Activated T-cell treated with anti-CD3 and anti-CD28 coated beads, Interleukin-2, amount 50 U/mL, for 48 hours (primary cell): Measurements from ENCODE around the gene COPS2.
"Not testable (repeated sequence)": the region's sequence is repeated elsewhere in the genome, so short reads cannot be mapped to it uniquely, and the experiment has no call there.

Experiments
- DNase-seq, 2 experiments: peaks; one replicate each; pipeline ENCODE4 v3.0.0-alpha.2; 2020

The COPS2 gene

DNA sequence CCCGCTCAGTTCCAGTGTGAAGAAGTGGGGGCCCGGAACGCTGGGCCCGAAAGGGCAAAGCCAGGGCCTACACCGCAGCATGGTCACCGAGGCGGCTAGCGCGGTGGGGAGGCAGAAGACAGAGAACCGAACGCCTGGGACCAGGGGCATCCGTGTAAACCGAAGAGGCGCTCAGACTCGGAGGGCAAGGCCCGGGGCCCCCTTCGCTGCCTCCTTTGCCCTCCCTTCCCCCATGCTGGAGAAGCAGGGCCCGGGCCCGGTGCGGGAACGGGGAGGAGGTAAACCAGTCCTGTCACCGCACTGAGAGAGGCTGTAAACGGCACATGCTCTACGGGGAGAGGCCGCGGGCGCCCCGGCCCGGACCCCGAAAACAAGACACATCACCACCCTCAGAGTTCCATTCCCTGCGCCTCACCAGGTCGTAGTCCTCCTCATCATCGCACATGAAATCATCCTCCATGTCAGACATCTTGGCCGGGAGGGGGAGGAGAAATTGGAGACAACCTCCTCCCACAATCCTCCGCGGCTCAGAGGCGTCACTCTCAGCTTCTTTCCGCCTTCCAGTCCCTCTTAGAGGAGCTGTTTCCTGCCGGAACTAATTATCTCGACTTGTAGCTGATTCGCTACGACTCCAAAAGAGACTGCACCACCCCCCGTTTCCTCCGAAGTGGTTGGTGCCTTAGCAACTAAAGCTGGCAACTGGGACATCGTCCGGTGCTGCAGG is at the start of gene COPS2:
Gene COPS2 (minus strand): TSS at position 490 of the 724 bp plus-strand sequence. CDS start 21 bp downstream, at position 469.
- peak; percentile 94 for DNase-seq

DNA sequence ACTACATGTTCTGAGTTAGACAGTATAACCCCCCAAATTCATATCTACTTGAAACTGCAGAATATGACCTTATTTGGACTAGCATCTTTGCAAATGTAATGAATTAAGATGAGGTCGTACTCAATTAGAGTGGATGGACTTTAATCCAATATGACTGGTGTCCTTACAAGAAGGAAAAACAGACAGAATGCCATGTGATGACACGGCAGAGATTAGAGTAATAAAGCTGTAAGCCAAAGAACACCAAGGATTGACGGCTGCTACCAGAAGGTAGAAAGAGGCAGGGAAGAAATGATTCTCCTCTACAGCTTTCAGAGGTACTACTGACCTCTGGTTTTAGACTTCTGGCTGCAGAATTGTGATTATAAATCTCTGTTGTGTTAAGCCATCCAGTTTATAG is 44.9 kb upstream of the COPS2 start:
- no peak for DNase-seq

DNA sequence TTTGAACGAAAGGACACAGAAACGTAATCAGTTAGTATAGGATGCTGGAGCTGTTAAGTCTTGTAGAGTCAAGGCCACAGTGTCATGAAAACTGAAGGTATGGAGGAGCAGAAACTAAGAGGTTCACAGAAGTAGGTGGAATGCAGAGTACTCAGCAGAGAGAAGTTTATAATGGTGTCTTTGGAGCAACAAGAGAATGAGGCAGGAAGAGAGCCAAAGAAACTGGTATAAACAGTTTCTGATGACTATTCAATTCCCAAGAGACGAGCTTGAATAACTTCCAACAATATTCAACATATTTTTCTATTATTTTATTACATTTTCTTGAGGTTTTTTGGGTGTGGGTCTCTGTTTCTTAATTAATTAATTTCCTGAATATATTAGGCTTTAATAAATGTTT is 44.3 kb upstream of the COPS2 start:
- DNase-seq, result no peak

DNA sequence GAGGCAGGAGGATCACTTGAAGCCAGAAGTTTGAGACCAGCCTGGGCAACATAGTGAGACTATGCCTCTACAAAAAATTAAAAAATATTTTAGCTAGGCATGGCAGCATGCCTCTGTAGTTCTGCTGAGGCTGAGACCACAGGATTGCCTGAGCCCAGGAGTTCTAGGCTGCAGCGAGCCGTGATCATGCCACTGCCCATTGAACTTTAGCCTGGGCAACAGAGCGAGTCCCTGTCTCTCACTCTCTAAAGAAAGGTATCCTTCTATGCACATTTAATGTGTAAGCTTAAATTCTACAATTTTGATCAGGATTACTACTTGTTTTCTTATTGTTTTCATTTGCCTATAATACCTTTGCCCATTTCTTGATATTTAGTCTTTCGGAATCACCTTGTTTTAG is 41.5 kb upstream of the COPS2 start:
- DNase-seq, result no peak

DNA sequence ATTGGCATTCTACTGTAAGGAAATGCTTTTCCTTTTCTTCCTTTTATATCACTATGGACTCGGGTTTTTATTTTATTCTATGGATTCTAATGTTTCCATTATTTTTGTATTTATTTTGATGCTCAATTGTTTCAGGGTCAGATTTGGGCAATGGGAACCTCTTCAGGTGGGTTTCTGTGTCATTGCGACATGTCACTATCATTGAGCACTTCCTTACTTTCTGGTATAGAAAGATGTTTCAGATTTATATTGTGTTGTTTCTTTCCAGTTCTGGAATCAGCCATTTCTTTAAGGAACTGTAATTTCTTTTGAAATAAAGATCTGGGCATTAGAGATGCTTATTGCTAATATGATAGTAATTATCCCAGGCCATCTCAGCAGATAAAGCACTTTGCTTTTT is 36.5 kb upstream of the COPS2 start:
- DNase-seq, result no peak

DNA sequence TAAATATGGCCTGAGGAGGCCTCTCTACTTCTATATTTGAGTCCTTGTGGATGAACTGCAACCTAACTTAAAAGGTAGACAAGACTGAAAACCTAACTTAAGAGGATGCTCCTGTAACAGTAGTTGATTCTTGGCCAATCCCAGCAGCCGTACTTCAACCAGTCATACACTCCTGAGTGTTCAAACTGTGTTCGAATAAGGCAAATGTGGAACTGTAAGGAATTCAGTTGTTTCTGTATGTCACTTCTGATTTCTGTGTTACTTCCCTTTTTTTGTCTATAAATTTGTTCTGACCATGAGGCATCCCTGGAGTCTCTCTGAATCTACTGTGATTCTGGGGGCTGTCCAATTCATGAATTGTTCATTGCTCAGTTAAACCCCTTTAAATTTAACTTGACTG is 35.2 kb upstream of the COPS2 start:
- no peak for DNase-seq

DNA sequence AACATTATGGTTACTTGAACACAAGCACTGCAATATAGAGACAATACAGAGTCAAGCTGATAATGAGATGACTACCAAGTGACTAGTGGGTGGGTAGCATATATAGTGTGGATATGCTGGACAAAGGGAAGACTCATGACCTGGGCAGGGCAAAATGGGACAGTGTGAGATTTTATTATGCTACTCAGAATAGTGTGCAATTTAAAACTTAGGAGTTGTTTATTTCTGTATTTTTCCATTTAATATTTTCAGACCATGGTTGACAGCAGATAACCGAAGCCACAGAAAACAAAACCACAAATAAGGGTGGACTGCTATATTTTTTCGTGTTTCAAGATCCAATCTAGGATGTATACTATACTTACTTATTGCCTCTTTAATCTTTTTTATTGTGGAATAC is 34.2 kb upstream of the COPS2 start:
- DNase-seq, result no peak

DNA sequence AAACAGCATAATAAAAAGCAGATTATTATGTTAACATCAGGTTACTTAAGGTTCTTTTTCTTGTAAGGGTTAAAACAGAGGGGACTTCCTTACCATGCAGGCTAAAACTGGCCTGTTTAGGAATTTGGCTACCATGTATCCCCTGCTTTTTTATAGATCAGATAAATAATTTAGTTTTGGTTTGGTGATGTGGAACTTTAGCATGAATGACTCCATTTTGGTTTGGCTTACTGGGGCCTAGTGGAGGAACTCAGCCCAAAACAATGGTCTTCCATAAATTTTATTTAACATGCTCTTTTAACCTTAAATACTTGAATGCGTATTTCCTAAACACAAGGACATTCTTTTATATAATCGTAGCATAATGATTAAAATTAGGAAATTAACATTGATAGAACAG is 33.5 kb upstream of the COPS2 start:
- no peak for DNase-seq

DNA sequence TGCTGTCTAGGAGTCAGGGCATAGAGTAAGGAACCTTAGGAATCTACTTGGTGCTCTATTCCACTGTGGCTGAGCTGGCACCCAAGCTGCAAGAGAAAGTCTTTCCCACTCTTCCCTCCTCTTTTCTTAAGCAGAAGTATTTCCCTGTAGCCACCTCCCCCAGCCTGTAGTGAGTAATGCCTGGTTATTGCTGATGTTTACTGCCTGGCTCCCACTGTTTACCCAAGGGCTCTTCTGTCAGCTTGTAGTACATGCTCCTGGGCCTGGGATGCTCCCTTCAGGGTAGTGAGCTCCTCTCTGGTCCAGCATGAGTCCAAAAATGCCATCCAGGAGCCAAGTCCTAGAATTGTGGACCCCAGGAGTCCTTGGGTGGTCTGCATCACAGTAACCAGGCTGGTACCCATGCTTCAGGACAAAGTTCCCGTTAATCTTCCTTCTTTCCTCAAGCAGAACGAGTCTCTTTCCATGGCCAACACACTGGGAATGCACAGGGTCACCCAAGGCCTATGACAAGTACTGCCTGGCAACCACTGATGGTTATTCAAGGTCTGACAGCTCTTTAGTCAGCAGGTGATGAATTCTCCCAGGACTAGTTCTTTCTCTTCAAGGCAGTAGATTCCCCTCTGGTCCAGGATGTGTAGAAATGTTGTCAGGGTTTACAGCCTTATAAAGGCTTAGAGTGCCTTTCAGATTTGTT is 32.3 kb upstream of the COPS2 start:
- DNase-seq, result no peak

DNA sequence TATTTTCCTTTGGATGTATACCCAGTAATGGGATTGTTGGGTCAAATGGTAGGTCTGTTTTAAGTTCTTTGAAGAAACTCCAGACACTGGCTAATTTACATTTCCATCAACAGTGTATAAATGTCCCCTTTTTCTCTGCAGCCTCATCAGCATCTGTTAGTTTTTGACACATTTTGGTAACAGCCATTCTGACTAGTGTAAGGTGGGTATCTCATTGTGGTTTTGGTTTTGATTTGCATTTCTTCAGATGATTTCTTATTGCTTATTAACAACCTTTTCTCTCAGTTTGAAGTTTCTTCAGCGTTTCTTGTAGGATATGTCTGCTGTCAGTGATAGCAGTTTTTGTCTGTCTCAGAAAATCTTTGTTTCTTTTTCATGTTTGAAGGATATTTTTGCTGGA is 30.1 kb upstream of the COPS2 start:
- DNase-seq, result no peak

DNA sequence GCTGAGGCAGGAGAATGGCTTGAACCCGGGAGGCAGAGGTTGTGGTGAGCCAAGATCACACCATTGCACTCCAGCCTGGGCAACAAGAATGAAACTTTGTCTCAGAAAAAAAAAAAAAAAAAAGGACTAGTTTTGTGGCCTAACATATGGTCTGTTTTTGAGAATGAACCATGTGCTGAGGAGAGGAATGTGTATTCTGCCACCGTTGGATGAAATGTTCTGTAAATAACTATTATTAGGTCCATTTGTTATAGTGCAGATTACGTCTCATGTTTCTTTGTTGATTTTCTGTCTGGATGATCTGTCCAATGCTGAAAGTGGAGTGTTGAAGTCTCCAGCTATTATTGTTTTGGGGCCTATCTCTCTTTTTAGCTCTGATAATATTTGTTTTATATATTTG is 28.3 kb upstream of the COPS2 start:
- DNase-seq, result not testable (repeated sequence)

DNA sequence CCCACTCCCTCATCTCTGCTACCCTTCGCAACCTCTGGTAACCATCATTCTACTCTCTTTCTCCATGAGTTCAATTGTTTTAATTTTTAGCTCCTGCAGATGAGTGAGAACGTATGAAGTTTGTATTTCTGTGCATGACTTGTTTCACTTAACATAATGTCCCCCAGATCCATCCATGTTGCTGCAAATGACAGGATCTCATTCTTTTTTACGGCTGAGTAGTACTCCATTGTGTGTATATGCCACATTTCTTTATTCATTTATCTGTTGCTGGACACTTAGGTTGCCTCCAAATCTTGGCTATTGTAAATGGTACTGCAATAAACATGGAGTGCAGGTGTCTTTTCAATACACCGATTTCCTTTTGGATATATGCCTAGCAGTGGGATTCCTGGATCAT is 26.7 kb upstream of the COPS2 start:
- no peak for DNase-seq

DNA sequence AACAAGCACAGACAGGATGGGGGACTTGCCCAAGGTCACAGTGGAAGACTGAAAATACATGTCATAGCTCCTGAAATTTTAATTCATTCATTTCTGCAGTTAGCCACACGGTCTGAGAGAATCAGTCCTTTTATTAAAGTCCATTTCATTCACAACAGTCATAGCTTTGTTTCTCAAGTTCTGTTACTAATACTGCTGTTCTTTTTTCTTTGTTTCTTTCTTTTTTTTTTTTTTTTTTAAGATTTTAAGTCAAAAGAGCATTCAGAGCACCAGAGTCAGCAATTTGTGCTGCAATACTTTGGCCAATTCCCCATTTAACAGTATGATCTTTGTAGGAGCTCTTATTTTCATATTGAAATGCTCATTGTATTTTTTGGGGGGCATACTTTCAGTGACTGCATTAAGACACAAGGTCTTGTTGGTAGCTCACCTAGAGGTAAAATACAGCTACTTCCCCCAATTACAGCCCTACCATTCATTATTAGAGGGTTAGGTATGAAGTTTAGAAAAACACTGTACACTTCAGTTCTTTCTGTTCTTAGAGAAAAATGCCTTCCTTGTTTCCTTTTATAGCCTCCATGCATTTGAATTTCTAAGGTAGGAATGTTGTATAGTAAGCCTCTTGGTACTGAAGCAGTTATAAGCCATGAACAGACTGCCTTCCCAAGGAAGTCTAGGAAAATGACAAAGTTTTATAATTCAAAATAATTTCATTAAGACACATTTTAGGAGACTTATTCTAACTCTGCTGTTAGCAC is 24.2 kb upstream of the COPS2 start:
- DNase-seq, result no peak

DNA sequence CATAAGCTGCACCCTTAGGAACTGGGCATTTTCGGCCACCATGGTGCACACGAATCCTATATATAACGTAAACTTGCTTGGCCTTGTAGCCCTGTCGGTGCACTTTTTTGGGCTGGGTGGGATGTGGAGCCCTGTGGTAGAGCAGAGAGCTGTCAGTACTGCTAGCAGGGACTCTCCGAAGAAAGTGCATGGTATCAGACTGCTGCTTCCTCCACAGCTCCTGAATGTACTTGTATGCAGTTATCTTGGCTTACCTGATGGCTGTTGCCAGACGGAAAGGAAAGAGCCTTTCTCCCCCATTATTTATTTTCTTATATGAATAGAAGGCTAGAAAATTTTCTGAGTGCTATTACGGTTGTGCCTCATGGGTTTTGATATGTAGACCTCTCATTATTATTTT is 23.1 kb upstream of the COPS2 start:
- no peak for DNase-seq

DNA sequence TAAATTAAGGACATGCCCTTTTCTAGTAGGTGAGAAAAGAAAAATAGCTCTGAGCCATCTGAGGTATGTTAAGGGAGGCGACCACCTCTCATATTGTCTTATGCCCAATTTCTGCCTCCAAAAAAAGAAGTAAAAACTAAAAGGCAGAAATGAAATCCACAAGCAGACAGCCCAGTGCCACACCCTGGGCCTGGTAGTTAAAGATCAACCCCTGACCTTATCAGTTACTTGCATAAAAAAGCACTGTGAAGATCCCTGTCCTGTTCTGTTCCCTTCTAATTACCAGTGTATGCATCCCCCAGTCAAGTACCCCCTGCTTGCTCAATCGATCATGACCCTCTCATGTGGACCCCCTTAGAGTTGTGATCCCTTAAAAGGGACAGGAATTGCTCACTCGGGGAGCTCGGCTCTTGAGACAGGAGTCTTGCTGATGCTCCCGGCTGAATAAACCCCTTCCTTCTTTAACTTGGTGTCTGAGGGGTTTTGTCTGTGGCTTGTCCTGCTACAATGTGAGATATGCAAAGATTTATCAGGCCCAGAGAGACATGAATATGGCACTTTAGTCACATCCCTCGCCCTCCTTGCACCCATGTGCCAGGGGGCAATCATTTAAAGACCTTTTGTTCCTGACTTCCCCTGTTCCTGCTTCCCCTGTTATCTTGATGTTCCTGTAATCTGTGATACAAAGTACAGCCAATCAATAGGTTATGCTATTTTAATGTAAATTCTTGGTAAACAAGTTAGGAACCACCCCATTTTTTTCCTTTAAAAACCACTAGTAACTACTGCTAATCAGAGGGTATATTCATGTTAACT is 20.4 kb upstream of the COPS2 start:
- not testable (repeated sequence) for DNase-seq

DNA sequence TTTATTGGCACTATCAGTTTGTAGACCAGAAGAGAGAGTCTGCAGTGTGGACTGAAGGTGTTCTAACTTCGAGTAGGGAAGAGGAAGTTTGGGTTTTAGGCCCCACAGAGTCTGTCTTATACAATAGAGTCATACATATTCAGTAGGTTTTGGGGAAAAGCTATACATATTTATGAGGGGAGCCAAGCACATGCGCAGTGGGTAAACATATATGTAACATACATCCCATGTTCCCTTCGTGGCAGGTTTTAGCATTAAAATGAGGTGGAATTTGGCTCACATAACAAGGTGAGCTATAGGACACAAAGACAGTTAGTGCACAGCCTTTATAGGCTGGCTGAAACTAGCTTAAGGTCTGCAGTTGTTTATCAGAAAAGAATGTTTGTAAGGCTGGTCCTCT is 19.5 kb upstream of the COPS2 start:
- no peak for DNase-seq

DNA sequence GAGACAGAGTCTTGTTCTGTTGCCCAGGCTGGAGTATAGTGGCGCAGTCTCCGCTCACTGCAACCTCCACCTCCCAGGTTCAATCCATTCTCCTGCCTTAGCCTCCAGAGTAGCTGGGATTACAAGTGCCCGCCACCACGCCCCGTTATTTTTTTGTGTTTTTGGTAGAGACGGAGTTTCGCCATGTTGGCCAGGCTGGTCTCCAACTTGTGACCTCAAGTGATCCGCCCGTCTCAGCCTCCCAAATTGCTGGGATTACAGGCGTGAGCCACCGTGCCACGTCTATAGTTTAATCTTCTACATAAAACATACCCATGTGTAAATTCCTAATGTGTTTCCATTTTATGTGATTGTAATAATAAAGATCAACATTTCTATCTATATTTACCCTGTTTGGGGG is 16.4 kb upstream of the COPS2 start:
- DNase-seq, result no peak

DNA sequence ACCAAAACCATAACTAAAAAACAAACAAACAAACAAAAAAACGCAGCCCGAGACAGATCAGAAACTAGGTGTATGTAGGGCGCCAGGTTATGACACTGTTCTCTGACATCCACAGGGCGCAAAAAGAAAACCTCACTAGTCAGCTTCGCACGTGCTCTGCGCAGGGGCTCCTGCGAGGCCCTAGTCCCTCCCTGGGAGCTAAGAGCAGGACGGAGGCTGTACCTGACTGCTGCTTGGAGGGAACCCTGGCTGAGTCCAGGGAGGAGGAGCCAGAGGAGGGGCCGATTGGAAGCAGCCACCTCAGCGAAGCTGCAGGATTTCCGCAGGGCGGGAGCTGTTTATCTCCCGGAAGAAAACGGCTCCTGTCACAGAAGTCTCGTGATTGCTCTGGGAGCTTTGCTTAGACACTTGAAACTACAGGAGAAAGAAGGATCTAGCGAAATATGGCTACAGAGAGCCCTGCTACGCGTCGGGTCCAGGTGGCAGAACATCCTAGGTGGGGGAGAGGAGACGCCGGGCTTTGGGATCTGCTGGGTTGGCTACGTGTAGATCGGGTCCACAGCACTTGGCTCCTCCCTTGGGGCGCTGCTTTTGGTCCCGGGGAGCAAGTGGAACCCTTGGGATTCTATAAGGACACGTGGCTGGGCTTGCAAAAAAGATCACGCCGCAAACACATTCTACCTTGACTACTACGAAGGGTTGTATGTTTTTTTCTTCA is 14.6 kb upstream of the COPS2 start, which contains the start of gene GALK2:
Gene GALK2 (plus strand): TSS at position 368 of the 718 bp plus-strand sequence. CDS start 76 bp downstream, at position 444.
- peak; percentile 82 to 88 for DNase-seq

DNA sequence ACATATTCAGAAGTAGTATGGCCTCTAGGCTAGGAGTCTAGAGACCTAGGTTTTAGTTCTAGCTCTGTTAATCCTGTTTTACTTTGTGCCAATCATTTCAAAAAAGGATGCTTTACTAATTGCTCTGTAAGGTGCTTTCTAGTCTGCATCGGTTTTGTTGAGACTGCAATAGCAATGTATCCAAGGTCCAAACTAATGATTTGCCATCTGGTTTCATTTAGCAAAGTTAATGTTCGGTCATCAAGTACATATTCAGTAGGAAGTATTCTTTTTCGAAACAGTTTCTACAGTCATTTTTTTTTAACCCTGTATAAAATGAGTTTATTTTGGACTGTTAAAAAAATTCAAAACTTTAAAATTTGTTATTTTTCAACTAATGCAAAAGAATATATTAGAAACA is 12.6 kb upstream of the COPS2 start:
- DNase-seq, result no peak

DNA sequence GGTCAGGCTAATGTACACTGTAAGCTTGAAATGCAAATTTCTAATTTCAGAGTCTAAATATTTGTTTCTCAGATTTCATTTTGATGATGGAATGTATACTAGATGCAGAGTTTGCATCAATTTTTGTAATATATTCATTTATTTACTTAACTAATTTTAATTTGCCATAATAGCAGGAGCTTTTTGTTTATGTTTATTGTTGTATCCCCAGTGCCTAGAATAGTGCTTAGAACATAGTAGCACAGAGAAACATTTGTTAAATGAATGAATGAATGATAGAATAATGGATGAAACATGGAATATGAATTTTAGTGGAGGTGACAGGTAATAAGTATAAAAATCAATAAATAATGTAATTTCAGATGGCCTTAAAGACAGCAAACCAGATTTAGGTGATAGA is 9.5 kb upstream of the COPS2 start:
- no peak for DNase-seq

DNA sequence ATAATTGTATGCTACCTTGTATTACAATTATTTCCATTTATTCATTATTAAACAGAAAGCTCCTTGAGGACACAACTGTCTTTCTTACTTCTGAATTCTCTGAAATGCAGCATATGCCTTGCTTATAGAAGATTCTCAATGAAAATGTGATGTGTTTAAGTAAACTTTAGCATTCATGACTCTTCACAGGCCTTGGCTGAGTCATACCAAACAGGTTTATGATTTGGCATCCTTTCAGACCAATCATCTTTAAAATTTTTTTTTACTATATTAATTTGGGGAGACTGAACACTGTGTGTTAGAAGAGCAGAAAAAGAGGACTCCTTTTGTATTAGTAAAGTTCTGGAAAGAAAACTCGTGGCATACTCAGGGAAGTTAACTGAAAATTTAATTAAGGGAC is 8.3 kb upstream of the COPS2 start:
- DNase-seq, result no peak
